Activated CD4-positive, alpha-beta T cell treated with anti-CD3 and anti-CD28 coated beads, Interleukin-2, amount 10 ng/mL, durations not matched to agents 24 days and 14 days (primary cell): Measurements from ENCODE around the gene ITIH3. TPM values are rescaled to one million over a fixed set of nuclear protein-coding genes. Genes with fewer than 3 reads are reported as not detected.

ENCODE experiments used
- total RNA-seq: library from RNA; stranded (reverse); gene quantifications from 2 replicates; pipeline ENCODE4 v1.2.3, GENCODE V29; 2022

ITIH3 gene
- total RNA-seq, 1 donor from 2014 or later = not detected

Other genes starting within 250 kb of the ITIH3 start
- 65.7 and 67.8 TPM in 2 replicates for gene PBRM1, start 108.9 kb upstream of the ITIH3 start, total RNA-seq
- 254 and 267 TPM in 2 replicates for gene GNL3, start 108.8 kb upstream of the ITIH3 start, total RNA-seq
- 38.7 and 39.0 TPM in 2 replicates for gene GLT8D1, start 89.0 kb upstream of the ITIH3 start, total RNA-seq
- gene SPCS1, start 88.7 kb upstream of the ITIH3 start, total RNA-seq = 134 and 135 TPM in 2 replicates
- 29.4 and 30.3 TPM in 2 replicates for gene NEK4, start 23.9 kb upstream of the ITIH3 start, total RNA-seq
- gene ITIH1, start 17.2 kb upstream of the ITIH3 start, total RNA-seq = not detected in 2 replicates
- gene ITIH4, start 35.9 kb downstream of the ITIH3 start, total RNA-seq = 3.5 and 3.6 TPM in 2 replicates
- 0.43 and 0.54 TPM in 2 replicates for gene MUSTN1, start 40.2 kb downstream of the ITIH3 start, total RNA-seq
- gene STIMATE, start 102.8 kb downstream of the ITIH3 start, total RNA-seq = 13.8 and 18.6 TPM in 2 replicates